GM18498 (cell line): Measurements from ENCODE around the gene GUK1.
A peak's percentile ranks its signal among the peaks of the same experiment; 100 is the strongest.
"Not testable (repeated sequence)": the region's sequence is repeated elsewhere in the genome, so short reads cannot be mapped to it uniquely, and the experiment has no call there.

Source experiments
- ATAC-seq: cut with Tn5 transposase; IDR thresholded peaks from one replicate; pipeline ENCODE4 v1.9.1; 2021; ENCODE audit warnings: mild to moderate bottlenecking, moderate library complexity; ENCODE audit not compliant: unreplicated experiment

The GUK1 gene

DNA sequence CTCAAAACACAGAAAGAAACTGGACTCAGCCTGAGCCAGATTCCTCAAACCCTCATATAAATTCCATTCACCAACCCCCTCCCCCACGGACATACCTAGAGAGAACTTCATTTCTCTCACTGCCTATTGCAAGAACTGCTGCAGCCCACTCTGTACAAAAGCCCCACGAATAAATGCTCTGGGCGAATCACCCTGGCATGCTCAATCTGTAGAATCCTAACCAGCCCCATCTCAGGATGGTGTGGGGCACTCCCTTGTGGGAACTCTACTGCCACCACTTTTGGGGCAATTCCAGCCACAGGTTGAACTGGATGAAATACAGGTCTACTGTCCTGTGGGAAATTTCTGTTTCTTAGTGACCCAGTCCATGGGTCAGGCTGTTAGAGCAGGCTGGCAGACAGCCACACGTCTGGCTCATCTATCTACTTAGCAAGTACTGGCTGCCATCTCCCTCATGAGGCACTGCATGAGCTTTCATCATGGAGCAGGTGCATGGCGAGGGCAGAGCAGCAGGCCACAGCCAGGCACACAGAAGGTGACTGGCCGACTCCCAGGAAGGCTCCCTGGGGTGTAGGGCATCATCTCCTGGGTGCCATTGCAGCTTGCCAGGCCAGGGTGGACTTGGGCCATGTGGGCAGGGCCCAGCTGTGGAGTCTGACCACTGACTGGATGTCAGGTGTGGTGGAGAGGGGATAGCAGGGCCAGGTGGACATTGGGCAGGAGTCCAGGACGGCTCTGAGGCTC lies 35.4 kb upstream of the GUK1 start:
- ATAC-seq = no peak

GRCh38 chr1:228105270-228105995 lies 34.6 kb upstream of the GUK1 start:
- no peak for ATAC-seq

DNA sequence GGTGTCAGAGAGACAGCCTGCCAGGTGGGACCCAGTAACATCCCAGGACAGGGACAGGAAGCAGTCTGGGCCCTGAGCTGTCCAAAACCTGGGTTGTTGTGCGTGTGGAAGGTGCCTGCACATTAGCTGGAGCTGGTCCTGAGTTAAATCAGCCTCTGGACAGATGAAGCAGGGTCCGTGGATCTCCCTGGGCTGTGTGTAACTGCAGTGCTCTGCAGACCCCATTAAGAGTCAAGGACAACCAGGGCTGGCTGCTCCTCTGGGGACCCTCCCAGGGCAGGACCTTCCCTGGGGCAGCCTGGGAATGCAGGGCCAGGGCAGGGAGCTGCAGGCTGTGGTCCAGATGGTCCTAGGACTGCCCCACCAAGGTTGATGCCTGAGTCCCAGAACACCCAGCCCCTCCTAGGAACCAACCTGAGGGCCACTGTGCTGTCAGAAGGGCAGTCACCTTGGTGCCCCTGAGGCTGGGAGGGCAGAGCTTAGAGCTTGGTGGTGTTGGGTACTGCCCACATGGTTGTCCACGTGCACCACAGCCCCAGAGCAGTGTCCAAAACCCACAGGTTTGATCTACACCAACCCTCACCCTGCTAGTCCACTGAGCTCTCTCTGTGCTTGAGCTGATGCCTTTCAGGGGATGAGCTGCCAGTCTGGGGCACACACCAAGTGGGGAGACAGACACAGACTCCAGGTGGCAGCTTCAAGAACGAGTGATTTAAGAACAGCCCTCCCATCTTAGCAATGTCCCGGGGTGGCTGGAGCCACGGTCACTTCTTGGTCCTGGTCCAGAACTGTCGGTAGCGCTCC lies 33.9 kb upstream of the GUK1 start:
- no peak for ATAC-seq

DNA sequence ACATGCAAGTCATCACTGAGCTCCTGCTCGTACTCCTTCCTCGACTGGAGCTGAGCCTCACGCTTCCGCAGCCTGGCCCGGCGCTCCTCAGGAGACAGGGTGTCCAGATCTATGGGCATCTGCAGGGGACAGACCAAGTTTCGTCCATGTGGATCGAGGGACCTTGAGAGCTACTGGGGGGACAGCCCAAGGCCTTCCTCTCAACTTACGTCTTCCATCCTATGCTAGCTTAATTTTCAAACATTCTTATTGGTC lies 33.4 kb upstream of the GUK1 start:
- no peak for ATAC-seq

DNA sequence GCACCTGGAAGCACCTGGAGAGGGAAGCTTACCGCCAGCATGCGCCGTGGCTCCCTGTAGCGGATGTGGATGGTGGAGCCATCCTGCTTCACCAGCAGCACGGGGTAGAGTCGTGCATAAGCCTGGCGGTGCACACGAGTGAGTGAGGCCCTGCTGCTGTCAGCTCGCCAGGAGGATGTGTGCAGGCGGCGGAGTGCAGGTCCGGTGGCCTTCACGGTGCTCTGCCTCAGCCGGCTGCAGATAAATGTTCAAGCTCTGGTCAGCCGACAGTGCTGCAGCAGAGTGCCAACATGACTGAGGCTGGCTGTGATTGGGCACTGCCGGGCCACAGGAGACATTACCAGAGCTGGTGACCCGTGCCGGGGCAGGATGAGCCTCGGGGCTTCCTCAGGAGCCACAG lies 32.4 kb upstream of the GUK1 start:
- ATAC-seq = no peak

DNA sequence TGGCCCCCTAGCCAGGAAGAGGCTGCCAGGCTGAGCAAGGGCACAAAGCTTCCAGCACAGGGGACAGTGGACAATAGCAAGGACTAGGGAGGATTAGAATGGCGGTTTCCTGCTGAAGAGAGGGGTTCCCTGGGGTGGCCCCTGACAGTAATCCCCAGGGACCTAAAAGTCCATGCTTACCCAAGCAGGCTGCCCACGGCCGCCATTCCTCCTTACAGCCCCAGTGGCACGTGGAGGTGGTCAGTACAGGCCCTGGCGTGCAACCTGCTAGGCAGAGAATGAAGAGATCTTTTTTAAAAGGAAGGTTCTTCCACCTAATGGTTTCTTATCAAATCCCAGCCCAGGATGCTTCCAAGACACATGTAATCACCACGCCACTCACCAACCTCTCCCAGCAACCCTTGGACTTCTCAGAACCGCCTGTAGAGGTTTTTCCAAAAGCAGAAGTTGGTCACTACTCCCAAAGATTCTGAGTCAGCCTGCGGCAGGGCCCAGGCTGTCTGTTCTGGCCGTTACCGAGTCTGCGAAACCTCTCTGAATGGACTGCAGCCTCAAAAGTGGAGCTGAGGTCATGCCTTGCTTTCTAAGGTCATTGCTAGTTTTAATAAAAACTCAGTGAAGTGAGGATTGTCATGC lies 31.9 kb upstream of the GUK1 start:
- no peak for ATAC-seq

DNA sequence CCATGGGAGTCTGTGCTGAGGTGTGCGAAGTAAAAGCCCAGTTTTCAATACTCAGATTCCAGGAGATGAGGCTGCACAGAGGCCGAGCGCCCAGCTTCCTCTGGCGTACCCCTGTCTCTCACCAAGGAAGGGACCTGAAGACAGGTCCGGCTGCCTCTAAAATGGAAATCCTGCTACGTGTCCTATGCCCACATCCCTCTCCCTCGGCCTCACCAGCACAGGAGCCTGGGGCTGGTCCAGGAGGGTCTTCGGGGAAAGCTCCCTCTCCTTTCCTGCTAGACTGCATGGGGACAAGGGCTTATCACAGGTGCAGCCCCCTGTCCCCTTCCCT lies 31.4 kb upstream of the GUK1 start:
- peak; percentile 1 for ATAC-seq

DNA sequence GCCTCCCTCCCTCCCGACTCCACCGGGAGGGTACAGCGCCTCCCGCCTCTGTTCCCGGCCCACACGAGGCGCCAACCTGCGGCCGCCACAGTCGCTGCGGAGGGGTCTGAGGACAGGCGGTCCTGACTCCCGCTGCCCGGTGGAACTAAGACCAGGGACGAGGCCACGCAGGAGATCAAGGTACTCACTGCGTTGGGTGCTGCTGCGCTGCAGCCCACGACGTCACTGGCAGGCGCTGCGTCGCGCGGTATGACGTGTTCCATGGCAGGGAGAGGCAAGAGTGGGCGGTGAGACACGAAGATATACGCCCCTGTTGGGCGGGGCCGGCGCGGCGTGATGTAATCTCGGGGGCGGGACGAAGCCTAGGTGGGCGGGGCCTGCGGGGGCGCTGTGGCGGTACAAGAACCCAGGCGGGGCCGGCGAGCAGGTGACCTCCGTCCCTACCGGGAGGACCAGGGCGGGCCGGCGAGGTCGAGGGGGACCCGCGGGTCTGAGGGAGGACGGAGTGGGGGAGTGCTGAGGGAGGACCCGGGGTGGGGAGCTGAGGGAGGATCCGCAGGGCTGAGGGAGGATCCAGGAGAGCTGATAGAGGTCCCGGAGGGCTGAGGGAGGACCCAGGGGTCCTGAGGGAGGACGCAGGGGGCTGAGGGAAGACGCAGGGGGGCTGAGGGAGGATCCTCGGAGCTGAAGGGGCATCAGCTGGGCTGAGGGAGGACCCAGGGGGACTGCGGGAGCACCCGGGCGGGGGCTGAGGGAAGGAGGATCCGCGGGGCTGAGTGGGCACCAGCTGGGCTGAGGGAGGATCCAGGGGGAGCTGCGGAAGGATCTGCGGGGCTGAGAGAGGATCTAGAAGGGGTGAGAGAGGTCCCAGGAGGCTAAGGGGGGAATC lies 30.8 kb upstream of the GUK1 start, which contains the start of gene MRPL55:
Gene MRPL55, minus strand, starts transcription at position 227 of the 889 bp plus-strand sequence. CDS start 1,039 bp downstream, outside the sequence.
- peak; percentile 92 for ATAC-seq

DNA sequence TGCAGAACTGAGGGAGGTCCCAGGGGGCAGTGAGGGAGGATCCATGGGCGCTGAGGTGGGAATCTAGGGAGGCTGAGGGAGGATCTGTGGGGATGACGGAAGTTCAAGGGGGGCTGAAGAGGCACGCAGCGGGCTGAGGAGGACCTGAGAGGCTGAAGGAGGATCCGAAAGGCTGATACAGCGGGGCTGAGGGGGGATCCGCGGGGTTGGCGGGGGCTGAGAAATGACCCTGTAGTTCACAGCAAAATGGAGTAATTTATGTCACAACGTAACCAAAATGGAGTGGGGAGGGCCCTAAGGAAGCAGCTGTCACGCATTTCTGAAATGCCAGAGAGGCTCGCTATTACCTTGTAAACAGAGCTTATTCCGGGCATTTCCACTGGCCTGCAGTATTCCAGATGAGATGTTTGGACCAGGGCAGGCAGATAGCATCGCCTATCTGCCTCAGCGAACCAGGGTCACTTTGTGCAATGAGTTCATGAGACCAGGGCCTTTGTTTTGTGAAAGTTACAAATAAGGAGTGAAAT lies 30.1 kb upstream of the GUK1 start:
- no peak for ATAC-seq

- no peak for ATAC-seq
Observed at GRCh38 chr1:228110556-228110955, 29.5 kb upstream of the GUK1 start.

DNA sequence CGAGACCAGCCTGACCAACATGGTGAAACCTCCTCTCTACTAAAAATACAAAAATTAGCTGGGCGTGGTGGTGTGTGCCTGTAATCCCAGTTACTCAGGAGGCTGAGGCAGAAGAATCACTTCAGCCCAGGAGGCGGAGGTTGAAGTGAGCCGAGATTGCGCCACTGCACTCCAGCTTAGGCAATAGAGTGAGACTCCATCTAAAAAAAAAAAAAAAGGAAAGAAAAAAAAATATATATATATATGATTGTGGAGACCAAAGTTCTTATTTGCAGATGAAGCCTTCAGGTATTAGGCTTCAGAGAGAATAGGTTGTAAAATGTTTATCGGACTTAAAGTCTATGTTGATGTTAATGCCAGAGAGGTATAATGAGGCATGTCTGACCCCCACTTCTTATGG lies 28.8 kb upstream of the GUK1 start:
- not testable (repeated sequence) for ATAC-seq

GRCh38 chr1:228112167-228112566 lies 27.9 kb upstream of the GUK1 start:
- no peak for ATAC-seq

GRCh38 chr1:228112617-228113016 lies 27.5 kb upstream of the GUK1 start:
- no peak for ATAC-seq

- ATAC-seq = no peak
Observed at GRCh38 chr1:228114827-228115226, 25.3 kb upstream of the GUK1 start.

DNA sequence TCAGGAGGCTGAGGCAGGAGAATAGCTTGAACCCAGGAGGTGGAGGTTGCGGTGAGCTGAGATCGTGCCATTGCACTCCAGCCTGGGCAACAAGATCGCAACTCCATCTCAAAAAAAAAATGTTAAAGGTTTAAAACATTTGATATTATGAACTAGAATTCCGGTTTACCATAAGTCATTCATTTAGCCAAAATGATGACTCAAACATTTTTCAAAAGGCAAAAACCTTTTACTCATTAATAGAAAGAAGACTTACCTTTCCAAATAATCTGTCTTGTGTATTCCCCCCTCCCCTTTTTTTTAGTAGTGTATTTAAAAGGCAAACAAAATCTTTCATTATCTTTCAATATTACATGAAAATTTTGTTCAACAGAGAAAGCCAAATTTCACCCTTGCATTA lies 22.7 kb upstream of the GUK1 start:
- no peak for ATAC-seq

DNA sequence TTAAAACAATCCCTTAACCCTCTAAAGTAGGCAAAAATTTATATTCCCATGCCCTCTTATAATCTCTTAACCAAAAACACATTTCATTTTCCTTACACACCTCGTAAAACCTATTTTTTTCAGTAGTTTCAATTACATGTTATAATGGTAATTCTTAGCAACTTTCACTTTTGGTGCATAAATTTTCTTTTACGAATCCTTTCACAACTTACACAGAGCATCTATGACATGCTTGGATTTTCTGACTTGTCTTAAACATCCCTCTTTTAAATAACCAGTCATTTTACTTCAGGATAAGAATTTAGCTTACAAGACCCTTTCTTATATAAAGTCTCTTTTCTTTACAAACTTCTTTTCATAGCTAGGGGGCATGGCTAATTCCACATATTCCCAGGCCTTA lies 22.0 kb upstream of the GUK1 start:
- no peak for ATAC-seq

- no peak for ATAC-seq
Observed at GRCh38 chr1:228120351-228120750, 19.7 kb upstream of the GUK1 start.

GRCh38 chr1:228120857-228121489 lies 19.1 kb upstream of the GUK1 start:
- ATAC-seq = no peak

DNA sequence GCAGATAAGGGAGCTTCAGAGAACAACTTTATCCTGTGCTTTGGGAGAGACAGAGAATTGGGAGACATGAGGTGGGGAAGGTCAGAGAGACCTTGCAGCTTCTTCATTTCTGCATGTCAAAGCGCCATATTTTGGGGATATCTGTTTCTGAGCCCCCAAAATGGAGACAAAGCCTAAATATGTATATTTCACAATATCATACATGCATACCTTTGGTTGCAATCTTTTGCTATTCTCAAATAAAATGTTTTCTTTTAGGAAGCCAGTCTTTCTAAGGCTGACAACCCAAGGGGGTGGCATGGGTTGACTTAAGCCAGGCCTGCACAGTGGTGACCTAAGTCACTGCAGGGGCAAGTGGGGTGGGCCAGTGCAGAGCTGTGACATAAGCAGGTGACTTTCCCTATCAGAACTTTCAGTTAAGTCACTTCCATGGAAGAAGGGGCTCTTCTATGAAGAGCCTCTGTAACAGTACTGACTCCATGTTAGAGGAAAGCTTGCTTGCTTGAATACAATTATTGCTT lies 17.1 kb upstream of the GUK1 start:
- ATAC-seq = no peak

DNA sequence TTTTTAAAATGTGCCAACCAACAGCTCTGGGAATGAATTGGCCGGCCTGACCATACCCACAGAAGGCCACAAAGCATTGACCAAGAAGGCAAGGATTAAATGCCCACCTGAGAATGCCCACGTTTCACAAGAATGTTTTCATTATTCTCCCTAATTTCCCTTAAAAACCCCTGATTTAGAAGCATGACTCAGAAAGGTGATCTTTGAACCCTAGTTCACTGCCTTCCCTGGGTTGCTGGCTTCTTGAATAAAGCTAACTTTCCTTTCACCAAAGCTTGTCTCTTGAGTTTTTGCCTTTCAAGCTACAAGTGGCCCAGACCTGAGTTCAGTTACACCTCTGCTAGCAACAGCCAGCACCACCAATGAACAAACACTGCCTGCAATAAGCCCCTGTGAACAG lies 16.6 kb upstream of the GUK1 start:
- ATAC-seq = no peak
